Mesodermal cell (in vitro differentiated cells): ENCODE data around the gene LAPTM4A.

Experiments used
- H3K27ac ChIP-seq: 2 replicates; pipeline ENCODE4 v1.7.0; 2013; ENCODE audit warnings: mild to moderate bottlenecking, low read depth, low read length, moderate library complexity; ENCODE audit not compliant: severe bottlenecking
- H3K36me3 ChIP-seq: 2 replicates; pipeline ENCODE4 v1.7.1; 2013; ENCODE audit warnings: mild to moderate bottlenecking, low read length, moderate library complexity; ENCODE audit not compliant: control insufficient read depth, insufficient read depth
- H3K4me1 ChIP-seq: one replicate; pipeline ENCODE4 v1.7.1; 2013; ENCODE audit warnings: mild to moderate bottlenecking, low read length; ENCODE audit not compliant: insufficient read depth, control insufficient read depth, poor library complexity, severe bottlenecking
- H3K4me3 ChIP-seq: 2 replicates; pipeline ENCODE4 v1.7.0; 2013; ENCODE audit warnings: low read length, control low read depth, mild to moderate bottlenecking; ENCODE audit not compliant: insufficient read depth, poor library complexity, severe bottlenecking; ENCODE audit errors: extremely low read depth
- H3K9me3 ChIP-seq: 2 replicates; pipeline ENCODE4 v1.7.1; 2013; ENCODE audit warnings: mild to moderate bottlenecking, low read length, moderate library complexity; ENCODE audit not compliant: control insufficient read depth
- WGBS, 2 experiments: methylation state at CpG; one replicate each; pipeline ENCODE4 v1.1.5; 2013; ENCODE audit warnings: missing lambda C conversion rate in 2 of 2; ENCODE audit not compliant: insufficient coverage in 2 of 2; 5-methylcytosine and 5-hydroxymethylcytosine counted together

LAPTM4A gene

DNA sequence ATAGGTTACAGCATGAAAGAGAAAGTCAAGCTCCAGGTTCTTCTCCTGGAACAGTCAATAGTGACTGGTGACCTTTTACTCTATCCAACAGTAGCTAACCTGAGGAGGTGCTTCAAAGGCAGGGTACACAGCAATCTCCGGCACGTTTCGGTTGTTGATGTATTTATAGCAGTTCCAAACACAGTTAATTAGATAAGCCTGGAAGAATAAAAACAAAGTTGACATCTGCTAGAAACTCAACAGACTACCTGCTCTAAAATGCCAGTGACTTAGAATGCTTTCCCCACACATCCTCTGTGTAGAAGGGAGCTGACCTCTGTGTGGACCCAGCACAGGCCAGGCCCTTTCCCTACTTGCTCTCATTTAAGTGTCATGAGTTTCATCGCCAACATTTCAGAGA is 17.2 kb downstream of the LAPTM4A start:
- no peaks in the 10 kb centered on the region for H3K4me1 ChIP-seq
- no peaks in the 10 kb centered on the region for H3K9me3 ChIP-seq
- H3K36me3 ChIP-seq, result peaks cover 97% of the 10 kb centered on the region
- H3K27ac ChIP-seq, result peak overlapping the region; percentile 33
- H3K4me3 ChIP-seq, result no peak overlapping the region
- 96% methylated on average over 4 of the region's 4 CpGs; no CpG with 5 or more reads in 1 of the 2 experiments for WGBS, 2 experiments

DNA sequence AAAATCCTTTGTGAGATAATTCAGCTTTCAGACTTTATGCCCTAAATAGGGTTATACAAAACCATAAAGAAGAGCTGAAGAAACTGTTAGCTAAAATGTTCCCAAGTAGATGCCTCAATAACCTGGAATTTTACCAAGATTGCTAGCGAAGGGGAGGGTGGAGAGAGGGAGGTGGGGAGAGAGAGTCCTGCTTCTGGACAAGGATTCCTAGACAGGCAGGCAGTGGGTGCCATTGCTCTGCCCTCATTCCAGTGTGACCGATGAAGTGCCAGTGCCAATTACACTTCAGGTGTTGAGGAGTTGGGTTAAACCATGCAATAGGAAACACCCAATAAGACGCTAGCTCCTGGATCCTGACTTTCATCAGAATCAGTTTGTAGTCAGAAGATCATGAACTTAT is 18.1 kb downstream of the LAPTM4A start:
- 90 to 100% methylated on average over 2 to 3 of the region's 3 CpGs for WGBS, 2 experiments
- H3K36me3 ChIP-seq, result peaks cover 97% of the 10 kb centered on the region
- no peak overlapping the region for H3K27ac ChIP-seq
- peaks cover 2% of the 10 kb centered on the region for H3K4me1 ChIP-seq
- H3K9me3 ChIP-seq, result no peaks in the 10 kb centered on the region
- no peak overlapping the region for H3K4me3 ChIP-seq

DNA sequence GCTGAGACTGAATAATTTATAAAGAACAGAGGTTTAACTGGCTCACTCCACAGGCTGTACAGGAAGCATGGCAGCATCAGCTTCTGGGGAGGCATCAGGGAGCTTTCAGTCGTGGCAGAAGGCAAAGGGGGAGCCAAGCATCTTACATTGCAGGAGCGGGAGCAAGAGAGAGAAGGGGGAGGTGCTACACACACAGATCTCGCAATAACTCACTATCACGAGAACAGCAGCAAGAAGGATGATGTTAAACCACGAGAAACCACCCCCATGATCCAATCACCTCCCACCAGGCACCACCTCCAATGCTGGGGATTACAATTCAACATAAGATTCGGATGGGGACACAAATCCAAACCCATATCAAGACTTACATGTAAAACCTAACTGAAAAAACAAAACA is 21.2 kb downstream of the LAPTM4A start:
- Histone ChIP-seq H3K27ac (no peak overlapping the region), H3K36me3 (peaks cover 80% of the 10 kb centered on the region), H3K4me1 (peaks cover 3% of the 10 kb centered on the region), H3K9me3 (no peaks in the 10 kb centered on the region), H3K4me3 (no peak overlapping the region)
- WGBS, 2 experiments, result 77 to 100% methylated on average over 2 to 3 of the region's 6 CpGs

DNA sequence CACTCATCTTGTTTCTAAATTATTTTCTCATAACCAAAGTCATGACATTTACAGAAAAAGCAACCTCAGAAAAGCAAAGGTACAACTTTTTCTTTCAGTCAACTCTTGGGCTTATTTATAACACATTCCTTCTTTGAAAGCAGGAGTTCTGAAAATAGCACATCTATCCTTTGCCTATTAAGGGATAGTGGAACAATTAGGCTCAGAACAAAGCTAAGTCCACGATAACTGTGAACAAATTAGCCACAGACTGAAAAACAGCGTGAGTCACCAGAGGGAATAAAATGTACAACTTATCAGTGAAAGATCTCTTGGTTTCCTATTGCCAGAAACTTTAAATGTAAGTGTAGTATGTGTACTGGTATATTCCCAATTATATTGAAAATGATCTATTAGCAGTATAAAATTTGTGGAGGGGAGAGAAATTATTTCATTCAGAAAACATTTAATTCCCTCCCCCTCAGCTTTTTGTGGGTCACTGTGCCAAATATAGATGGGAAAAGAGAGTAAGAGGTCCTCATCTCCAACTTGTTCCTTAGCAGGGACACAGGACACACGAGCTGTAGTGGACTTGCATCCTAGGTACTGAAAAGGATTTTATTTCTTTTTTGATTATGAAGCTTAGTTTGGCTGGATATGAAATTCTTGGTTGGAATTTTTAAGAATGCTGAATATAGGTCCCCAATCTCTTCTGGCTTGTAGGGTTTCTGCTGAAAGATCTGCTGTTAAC is 23.6 kb downstream of the LAPTM4A start:
- Histone ChIP-seq H3K27ac (no peak overlapping the region), H3K36me3 (peaks cover 57% of the 10 kb centered on the region), H3K9me3 (no peaks in the 10 kb centered on the region), H3K4me1 (peaks cover 3% of the 10 kb centered on the region), H3K4me3 (no peak overlapping the region)
- 85% methylated on average over 2 of the region's 3 CpGs; no CpG with 5 or more reads in 1 of the 2 experiments for WGBS, 2 experiments

DNA sequence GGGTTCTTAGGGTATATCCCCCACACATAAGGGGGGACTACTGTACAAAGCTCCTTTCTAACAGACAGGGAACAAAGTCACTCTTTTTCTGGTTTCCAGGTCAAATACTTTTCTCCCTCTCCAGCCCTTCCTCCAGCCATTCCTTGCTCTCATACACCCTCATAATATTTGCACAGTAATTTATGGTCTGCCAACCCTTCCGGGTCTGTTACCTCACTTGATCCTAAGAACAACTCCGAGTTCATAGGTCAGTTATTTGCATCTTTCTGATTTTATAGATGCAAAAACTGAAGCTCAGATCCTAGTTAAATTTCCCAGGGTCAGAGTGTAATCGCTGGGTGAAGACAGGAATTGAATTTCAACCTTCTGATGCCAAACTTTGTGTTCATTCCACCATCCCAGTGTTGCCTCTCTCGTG is 24.2 kb downstream of the LAPTM4A start:
- WGBS, 2 experiments, result 67 to 90% methylated on average over 3 to 4 of the region's 4 CpGs
- H3K9me3 ChIP-seq, result no peaks in the 10 kb centered on the region
- no peak overlapping the region for H3K27ac ChIP-seq
- H3K4me3 ChIP-seq, result no peak overlapping the region
- H3K36me3 ChIP-seq, result peaks cover 52% of the 10 kb centered on the region
- H3K4me1 ChIP-seq, result peaks cover 3% of the 10 kb centered on the region

DNA sequence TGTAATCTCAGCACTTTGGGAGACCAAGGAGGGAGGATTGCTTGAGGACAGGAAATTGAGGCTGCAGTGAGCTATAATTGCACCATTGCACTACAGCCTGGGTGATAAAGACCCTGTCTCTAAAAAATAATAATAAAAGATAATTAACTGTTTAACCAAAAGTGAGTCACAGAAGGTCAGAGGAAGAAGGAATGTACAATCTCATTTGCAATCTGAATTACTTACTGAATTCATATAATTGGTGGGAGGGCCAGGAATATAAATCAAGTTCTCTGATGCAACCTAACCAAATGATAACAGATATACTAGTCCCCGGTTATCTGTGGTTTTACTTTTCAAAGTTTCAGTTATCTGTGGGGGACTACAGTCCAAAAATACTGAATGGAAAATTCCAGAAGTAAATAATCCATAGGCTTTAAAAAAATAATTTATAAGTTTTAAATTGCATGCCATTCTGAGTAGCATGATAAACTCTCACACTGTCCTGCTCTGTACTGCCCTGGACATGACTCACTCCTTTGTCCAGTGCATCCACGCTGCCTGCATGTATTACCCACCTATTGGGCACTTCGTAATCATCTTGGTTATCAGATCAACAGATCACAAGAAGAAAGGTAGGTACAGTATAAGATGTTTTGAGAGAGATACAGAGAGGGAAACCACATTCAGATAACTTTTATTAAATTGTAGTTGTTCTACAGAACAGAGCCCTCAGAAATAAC is 26.2 kb downstream of the LAPTM4A start:
- no peak overlapping the region for H3K4me3 ChIP-seq

DNA sequence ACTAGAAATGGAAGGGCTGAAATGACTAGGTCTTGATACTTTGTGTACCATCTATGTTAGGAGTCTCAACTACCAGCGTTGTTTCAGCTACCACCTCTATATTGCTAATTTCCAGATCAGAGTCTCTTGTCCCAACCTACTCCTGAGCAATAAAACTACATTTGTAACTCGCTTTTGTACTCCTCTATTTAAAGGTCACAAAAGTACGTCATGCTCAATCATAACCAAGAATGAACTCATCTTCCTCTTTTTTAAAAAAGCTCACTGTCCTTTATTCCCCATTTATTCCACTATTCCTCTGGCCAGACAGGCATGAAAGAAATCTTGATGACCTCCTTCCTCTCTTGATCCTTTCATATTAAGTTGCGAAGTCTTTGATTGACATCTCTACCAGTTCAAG is 27.7 kb downstream of the LAPTM4A start:
- no peak overlapping the region for H3K27ac ChIP-seq
- H3K36me3 ChIP-seq, result peaks cover 16% of the 10 kb centered on the region
- peaks cover 3% of the 10 kb centered on the region for H3K4me1 ChIP-seq
- peaks cover 13% of the 10 kb centered on the region for H3K9me3 ChIP-seq
- WGBS, 2 experiments, result 95 to 97% methylated on average over 3 to 4 of the region's 4 CpGs
- H3K4me3 ChIP-seq, result no peak overlapping the region

More for the DNA sequence above, 26.2 kb downstream of the LAPTM4A start:
- whole genome bisulfite sequencing, 2 experiments, result 100% methylated on average over 1 of the region's 3 CpGs
- Histone ChIP-seq H3K27ac (no peak overlapping the region), H3K4me1 (peaks cover 3% of the 10 kb centered on the region), H3K9me3 (peaks cover 10% of the 10 kb centered on the region), H3K36me3 (peaks cover 32% of the 10 kb centered on the region)

DNA sequence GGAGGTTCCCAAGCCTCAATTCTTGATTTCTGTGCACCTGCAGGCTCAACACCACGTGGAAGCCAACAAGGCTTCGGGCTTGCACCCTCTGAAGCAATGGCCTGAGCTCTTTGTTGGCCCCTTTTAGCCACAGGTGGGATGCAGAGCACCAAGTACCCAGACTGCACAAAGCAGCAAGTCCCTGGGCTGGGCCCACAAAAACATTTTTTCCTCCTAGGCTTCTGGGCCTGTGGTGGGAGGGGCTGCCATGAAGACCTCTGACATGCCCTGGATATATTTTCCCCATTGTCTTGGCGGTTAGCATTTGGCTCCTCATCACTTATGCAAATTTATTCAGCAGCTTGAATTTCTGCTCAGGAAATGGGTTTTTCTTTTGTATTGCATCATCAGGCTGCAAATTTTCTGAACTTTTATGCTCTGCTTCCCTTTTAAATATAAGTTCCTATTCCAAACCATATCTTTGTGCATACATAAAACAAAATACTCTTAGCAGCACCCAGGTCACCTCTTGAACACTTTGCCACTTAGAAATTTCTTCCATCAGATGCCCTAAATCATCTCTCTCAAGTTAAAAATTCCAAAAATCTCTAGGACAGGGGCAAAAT is 29.9 kb downstream of the LAPTM4A start:
- no peak overlapping the region for H3K4me3 ChIP-seq
- 85 to 95% methylated on average over 3 of the region's 3 CpGs for WGBS, 2 experiments

DNA sequence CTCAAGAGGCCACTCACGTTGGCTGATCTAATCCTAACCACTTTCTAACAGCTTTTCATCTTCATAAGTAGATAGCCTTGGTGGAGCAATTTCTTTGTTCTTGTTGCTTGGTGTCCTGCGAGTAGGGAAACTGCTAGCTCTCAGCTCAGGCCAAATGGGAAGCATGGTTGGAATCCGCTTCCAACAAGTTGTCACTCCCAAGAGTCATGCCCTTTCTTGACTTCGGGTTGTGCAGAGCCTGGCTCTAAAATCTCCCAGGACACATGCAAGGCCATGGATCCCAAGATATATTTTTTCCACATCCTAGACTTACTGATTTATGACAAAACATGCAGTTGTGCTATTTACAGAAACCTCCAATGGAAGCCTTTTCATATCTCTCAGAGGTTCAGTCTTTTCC is 31.7 kb downstream of the LAPTM4A start:
- 60 to 90% methylated on average over 1 to 3 of the region's 4 CpGs for WGBS, 2 experiments
- H3K27ac ChIP-seq, result no peak overlapping the region
- no peaks in the 10 kb centered on the region for H3K4me1 ChIP-seq
- H3K4me3 ChIP-seq, result no peak overlapping the region
- H3K9me3 ChIP-seq, result peaks cover 13% of the 10 kb centered on the region
- H3K36me3 ChIP-seq, result no peaks in the 10 kb centered on the region

More for the DNA sequence above, 29.9 kb downstream of the LAPTM4A start:
- Histone ChIP-seq H3K36me3 (no peaks in the 10 kb centered on the region), H3K9me3 (peaks cover 13% of the 10 kb centered on the region), H3K27ac (no peak overlapping the region), H3K4me1 (no peaks in the 10 kb centered on the region)

DNA sequence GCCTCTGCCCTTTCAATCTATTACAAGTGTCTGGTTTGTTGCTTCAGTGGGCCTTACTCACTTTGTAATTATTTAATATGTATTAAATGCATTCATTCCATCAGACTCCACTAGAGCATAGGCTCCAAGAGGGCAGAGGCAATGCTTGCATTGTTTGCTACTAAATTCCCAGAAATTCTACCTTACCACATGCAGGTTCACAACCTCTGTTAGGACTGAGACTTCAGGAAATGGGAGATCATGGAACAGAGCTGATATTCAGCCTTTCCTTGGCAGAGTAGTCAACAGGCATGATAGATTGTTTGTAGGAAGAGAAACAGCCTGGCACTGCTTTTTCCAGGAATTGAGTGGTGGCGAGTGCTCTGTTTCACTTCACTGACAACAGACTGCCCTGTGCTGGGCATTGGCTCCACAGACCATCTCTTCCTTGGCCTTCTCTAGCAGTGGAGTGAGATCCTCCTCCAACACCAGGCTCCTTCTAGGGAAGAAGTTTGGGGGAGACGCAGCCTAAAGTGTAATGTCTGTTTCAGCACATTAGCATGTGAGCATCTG is 32.8 kb downstream of the LAPTM4A start:
- WGBS, 2 experiments, result no CpG with 5 or more reads among the region's 2 CpGs
- H3K4me3 ChIP-seq, result no peak overlapping the region
- no peaks in the 10 kb centered on the region for H3K36me3 ChIP-seq
- H3K4me1 ChIP-seq, result peaks cover 1% of the 10 kb centered on the region
- peaks cover 13% of the 10 kb centered on the region for H3K9me3 ChIP-seq
- no peak overlapping the region for H3K27ac ChIP-seq
